Measurements from ENCODE around the gene PRSS1. TPM values are rescaled to one million over a fixed set of nuclear protein-coding genes. Genes with fewer than 3 reads are reported as not detected.

The PRSS1 gene
- total RNA-seq, 1 experiment from 2014 or later = not detected

DNA sequence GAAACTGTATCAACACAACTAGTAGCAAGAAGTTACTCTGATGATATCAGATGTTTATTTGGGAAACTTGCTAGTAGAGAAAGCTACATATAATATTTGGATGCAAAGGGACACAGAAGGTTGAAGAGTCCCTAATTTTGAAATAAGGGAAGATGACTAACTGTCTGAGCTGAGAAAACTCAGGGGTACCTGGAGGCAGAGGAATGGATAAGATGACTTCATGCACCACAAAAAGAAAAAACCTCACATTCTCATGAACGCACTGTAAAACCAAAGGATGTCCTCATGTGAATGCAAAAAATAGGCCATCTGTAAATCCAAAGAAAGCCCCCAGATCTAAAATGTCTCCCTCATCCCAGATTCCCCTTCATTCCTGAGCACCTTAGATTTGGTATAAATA lies 50.8 kb downstream of the PRSS1 start:
- no peak for DNase-seq (ENCODE audit: low read depth)
- in situ Hi-C loops (cut with HindIII; ENCODE audit: low pct_unique_long_range_greater_than_20kb, low sequenced_read_pairs) = no loop called here

DNA sequence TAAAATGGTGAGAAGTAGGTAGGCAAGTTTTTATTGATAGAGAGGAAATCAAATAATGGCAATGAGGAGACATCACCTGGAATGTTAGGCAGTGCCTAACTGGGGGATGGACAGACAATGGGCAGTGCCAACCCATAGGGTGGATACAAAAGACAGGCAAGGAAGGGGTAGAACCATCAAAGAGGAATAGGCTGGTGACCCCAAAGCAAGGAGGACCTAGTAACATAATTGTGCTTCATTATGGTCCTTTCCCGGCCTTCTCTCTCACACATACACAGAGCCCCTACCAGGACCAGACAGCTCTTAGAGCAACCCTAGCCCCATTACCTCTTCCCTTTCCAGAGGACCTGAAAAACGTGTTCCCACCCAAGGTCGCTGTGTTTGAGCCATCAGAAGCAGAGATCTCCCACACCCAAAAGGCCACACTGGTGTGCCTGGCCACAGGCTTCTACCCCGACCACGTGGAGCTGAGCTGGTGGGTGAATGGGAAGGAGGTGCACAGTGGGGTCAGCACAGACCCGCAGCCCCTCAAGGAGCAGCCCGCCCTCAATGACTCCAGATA lies 51.5 kb downstream of the PRSS1 start:
- no peak for DNase-seq (ENCODE audit: low read depth)

DNA sequence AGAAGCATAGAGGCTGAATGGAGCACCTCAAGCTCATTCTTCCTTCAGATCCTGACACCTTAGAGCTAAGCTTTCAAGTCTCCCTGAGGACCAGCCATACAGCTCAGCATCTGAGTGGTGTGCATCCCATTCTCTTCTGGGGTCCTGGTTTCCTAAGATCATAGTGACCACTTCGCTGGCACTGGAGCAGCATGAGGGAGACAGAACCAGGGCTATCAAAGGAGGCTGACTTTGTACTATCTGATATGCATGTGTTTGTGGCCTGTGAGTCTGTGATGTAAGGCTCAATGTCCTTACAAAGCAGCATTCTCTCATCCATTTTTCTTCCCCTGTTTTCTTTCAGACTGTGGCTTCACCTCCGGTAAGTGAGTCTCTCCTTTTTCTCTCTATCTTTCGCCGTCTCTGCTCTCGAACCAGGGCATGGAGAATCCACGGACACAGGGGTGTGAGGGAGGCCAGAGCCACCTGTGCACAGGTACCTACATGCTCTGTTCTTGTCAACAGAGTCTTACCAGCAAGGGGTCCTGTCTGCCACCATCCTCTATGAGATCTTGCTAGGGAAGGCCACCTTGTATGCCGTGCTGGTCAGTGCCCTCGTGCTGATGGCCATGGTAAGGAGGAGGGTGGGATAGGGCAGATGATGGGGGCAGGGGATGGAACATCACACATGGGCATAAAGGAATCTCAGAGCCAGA lies 52.5 kb downstream of the PRSS1 start:
- in situ Hi-C loops (cut with HindIII; ENCODE audit: low pct_unique_long_range_greater_than_20kb, low sequenced_read_pairs) = no loop called here
- no peak for DNase-seq (ENCODE audit: low read depth)

More for the DNA sequence above, 51.5 kb downstream of the PRSS1 start:
- in situ Hi-C loops (cut with HindIII; ENCODE audit: low pct_unique_long_range_greater_than_20kb, low sequenced_read_pairs) = no loop called here

DNA sequence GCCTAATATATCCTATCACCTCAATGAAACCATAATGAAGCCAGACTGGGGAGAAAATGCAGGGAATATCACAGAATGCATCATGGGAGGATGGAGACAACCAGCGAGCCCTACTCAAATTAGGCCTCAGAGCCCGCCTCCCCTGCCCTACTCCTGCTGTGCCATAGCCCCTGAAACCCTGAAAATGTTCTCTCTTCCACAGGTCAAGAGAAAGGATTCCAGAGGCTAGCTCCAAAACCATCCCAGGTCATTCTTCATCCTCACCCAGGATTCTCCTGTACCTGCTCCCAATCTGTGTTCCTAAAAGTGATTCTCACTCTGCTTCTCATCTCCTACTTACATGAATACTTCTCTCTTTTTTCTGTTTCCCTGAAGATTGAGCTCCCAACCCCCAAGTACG lies 53.0 kb downstream of the PRSS1 start:
- no peak for DNase-seq (ENCODE audit: low read depth)
- in situ Hi-C loops (cut with HindIII; ENCODE audit: low pct_unique_long_range_greater_than_20kb, low sequenced_read_pairs) = no loop called here

Other genes starting within 250 kb of the PRSS1 start
- gene PRSS2, start 21.5 kb downstream of the PRSS1 start, total RNA-seq (2014; rRNA removed; shearing (Covaris generic); ENCODE audit: low replicate concordance) = not detected in 2 replicates
- 4.0 and 6.5 TPM in 2 replicates for gene EPHB6, start 105.6 kb downstream of the PRSS1 start, total RNA-seq (2014; rRNA removed; shearing (Covaris generic); ENCODE audit: low replicate concordance)
- gene TRPV6, start 136.3 kb downstream of the PRSS1 start, total RNA-seq (2014; rRNA removed; shearing (Covaris generic); ENCODE audit: low replicate concordance) = not detected in 2 replicates
- not detected in 2 replicates for gene TRPV5, start 184.3 kb downstream of the PRSS1 start, total RNA-seq (2014; rRNA removed; shearing (Covaris generic); ENCODE audit: low replicate concordance)
- not detected in 2 replicates for gene LLCFC1, start 190.0 kb downstream of the PRSS1 start, total RNA-seq (2014; rRNA removed; shearing (Covaris generic); ENCODE audit: low replicate concordance)
- not detected in 2 replicates for gene KEL, start 212.9 kb downstream of the PRSS1 start, total RNA-seq (2014; rRNA removed; shearing (Covaris generic); ENCODE audit: low replicate concordance)

Measured in Caki2 (cell line).